Measurements from ENCODE around the gene NUP210L. TPM values are rescaled to one million over a fixed set of nuclear protein-coding genes. Genes with fewer than 3 reads are reported as not detected.
A peak's percentile ranks its signal among the peaks of the same experiment; 100 is the strongest.

Gene NUP210L
- total RNA-seq = under 1 TPM in 3 of 4 donors, not detected in 1; 0.07 to 0.24 (median 0.10) TPM

GRCh38 chr1:154154534-154155191, at the start of gene NUP210L:
Gene NUP210L (minus strand): TSS chr1:154155073.
- Histone ChIP-seq H3K36me3 (peaks cover 0 to 15% of the 10 kb centered on the region in 2 donors), H3K4me3 (no peak within 1 kb of the TSS), H3K9me3 (no peaks in the 10 kb centered on the region), H3K27ac (peak within 1 kb of the TSS; percentile 12 to 65 (median 30)), H3K27me3 (no peaks in the 10 kb centered on the region), H3K4me1 (peaks cover 6 to 8% of the 10 kb centered on the region in 2 donors)
- ATAC-seq (peak; percentile 43 to 46), DNase-seq (peak; percentile 39 to 77)
- in situ Hi-C loops (cut with MboI; ENCODE audit: low sequenced_read_pairs in 4 of 4) (no loop called here), intact Hi-C loops (cut with DNase I; ENCODE audit: low total_unique reads) (no loop called here)
- no peak for TF ChIP-seq POLR2A (IDR thresholded peaks at IDR 0.05)
- TF ChIP-seq CTCF (IDR thresholded peaks at IDR 0.05 in 4 of 5, conservative IDR thresholded peaks at IDR 0.05 in 1 of 5) = no peak

GRCh38 chr1:154199563-154199879, 44.6 kb upstream of the NUP210L start:
- no peak overlapping the region for H3K4me3 ChIP-seq
- ATAC-seq = no peak
- H3K27me3 ChIP-seq = no peaks in the 10 kb centered on the region
- TF ChIP-seq POLR2A (IDR thresholded peaks at IDR 0.05) (no peak), CTCF (IDR thresholded peaks at IDR 0.05 in 4 of 5, conservative IDR thresholded peaks at IDR 0.05 in 1 of 5) (no peak)
- no peaks in the 10 kb centered on the region for H3K36me3 ChIP-seq
- intact Hi-C loops (cut with DNase I; ENCODE audit: low total_unique reads) (loop anchor here (1.0 to 10.0 kb wide), 3 partner anchors 19 to 355 kb away; partner anchors contain the start of genes HAX1 and UBE2Q1), in situ Hi-C loops (cut with MboI; ENCODE audit: low sequenced_read_pairs in 4 of 4) (loop anchor here in 2 of 4 donors (10.0 kb wide), 1 partner anchor 75 kb away; the partner anchor contains the start of gene HAX1 (in 2 of the 2))
- H3K4me1 ChIP-seq = peaks cover 4 to 12% of the 10 kb centered on the region in 2 donors
- H3K27ac ChIP-seq = peak overlapping the region; percentile 86 to 93 (median 90)
- no peaks in the 10 kb centered on the region for H3K9me3 ChIP-seq
- DNase-seq = no peak

- Histone ChIP-seq H3K4me3 (no peak overlapping the region), H3K27ac (peak overlapping the region; percentile 86 to 93 (median 90)), H3K4me1 (peaks cover 7 to 13% of the 10 kb centered on the region in 2 donors), H3K9me3 (no peaks in the 10 kb centered on the region), H3K27me3 (no peaks in the 10 kb centered on the region), H3K36me3 (no peaks in the 10 kb centered on the region)
- TF ChIP-seq POLR2A (IDR thresholded peaks at IDR 0.05) = no peak
- TF ChIP-seq CTCF (IDR thresholded peaks at IDR 0.05 in 4 of 5, conservative IDR thresholded peaks at IDR 0.05 in 1 of 5) = peak in 3 of 5 experiments; percentile 39 to 58 (median 51)
- DNase-seq = no peak
- in situ Hi-C loops (cut with MboI; ENCODE audit: low sequenced_read_pairs in 4 of 4) = loop anchor here in 2 of 4 donors (10.0 kb wide), 1 partner anchor 76 kb away; the partner anchor contains the start of gene HAX1 (in 2 of the 2)
- intact Hi-C loops (cut with DNase I; ENCODE audit: low total_unique reads) = loop anchor here (1.0 to 10.0 kb wide), 3 partner anchors 20 to 356 kb away; partner anchors contain the start of genes HAX1 and UBE2Q1
- ATAC-seq = peak; percentile 50 to 59
Observed at GRCh38 chr1:154198756-154199562, 44.1 kb upstream of the NUP210L start.

- H3K9me3 ChIP-seq = no peaks in the 10 kb centered on the region
- peak overlapping the region; percentile 86 to 93 (median 90) for H3K27ac ChIP-seq
- DNase-seq = peak; percentile 59 to 93
- H3K4me3 ChIP-seq = no peak overlapping the region
- peak; percentile 13 to 31 for ATAC-seq
- peaks cover 21 to 26% of the 10 kb centered on the region in 2 donors for H3K4me1 ChIP-seq
- no peaks in the 10 kb centered on the region for H3K36me3 ChIP-seq
- intact Hi-C loops (cut with DNase I; ENCODE audit: low total_unique reads) = loop anchor here (5.0 to 10.0 kb wide), 2 partner anchors 223 to 361 kb away; partner anchors contain the start of gene UBE2Q1
- no peaks in the 10 kb centered on the region for H3K27me3 ChIP-seq
- in situ Hi-C loops (cut with MboI; ENCODE audit: low sequenced_read_pairs in 4 of 4) = loop anchor here in 2 of 4 donors (10.0 kb wide), 1 partner anchor 81 kb away; the partner anchor contains the start of gene HAX1 (in 2 of the 2)
- TF ChIP-seq POLR2A (IDR thresholded peaks at IDR 0.05) = peak; percentile 33 to 35
- no peak for TF ChIP-seq CTCF (IDR thresholded peaks at IDR 0.05 in 4 of 5, conservative IDR thresholded peaks at IDR 0.05 in 1 of 5)
Observed at GRCh38 chr1:154193821-154194220, 38.9 kb upstream of the NUP210L start.
